T-helper 22 cell (primary cell): ENCODE measurements around the gene PKP1.
"Not testable (repeated sequence)": the region's sequence is repeated elsewhere in the genome, so short reads cannot be mapped to it uniquely, and the experiment has no call there.

ENCODE experiments used
- DNase-seq: peaks from one replicate; pipeline ENCODE4 v3.0.0-alpha.2; 2020; ENCODE audit warnings: low read depth

The PKP1 gene, protein sequence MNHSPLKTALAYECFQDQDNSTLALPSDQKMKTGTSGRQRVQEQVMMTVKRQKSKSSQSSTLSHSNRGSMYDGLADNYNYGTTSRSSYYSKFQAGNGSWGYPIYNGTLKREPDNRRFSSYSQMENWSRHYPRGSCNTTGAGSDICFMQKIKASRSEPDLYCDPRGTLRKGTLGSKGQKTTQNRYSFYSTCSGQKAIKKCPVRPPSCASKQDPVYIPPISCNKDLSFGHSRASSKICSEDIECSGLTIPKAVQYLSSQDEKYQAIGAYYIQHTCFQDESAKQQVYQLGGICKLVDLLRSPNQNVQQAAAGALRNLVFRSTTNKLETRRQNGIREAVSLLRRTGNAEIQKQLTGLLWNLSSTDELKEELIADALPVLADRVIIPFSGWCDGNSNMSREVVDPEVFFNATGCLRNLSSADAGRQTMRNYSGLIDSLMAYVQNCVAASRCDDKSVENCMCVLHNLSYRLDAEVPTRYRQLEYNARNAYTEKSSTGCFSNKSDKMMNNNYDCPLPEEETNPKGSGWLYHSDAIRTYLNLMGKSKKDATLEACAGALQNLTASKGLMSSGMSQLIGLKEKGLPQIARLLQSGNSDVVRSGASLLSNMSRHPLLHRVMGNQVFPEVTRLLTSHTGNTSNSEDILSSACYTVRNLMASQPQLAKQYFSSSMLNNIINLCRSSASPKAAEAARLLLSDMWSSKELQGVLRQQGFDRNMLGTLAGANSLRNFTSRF

DNA sequence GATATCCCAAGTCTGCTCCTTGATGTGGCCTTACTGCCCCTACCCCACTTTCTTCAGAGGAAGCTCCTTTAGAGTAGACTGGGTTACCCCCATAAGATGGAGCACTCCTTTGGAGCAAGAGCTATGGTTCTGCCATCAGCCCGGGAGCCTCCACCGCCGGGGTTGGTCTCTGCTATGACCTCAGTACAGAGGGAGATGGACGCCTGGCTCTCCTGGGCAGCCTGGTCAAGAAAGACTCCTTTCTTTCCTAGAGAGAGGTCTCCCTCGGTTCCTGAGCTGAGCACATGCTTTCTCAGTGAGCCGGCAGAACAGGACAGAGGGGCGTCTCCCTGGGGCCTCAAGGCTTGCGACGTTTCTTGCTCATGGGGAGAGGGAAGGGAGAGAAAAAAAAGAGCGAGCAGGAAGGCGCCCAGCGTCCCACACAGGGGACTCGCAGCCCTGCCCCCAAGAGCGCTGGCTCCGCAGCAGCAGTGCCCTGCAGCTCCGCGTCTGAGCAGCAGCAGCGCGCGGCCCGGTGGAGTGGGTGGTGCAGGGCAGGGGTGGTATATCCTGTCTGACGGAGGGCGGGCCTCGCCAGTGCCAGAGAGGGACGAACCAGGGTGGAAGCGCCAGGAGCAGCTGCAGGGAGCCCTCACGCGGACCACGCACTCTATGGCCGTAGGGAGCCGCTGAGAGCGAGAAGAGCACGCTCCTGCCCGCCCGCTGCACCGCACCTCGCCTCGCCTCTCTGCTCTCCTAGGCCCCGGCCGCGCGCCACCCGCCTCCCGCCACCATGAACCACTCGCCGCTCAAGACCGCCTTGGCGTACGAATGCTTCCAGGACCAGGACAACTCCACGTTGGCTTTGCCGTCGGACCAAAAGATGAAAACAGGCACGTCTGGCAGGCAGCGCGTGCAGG lies at the start of gene PKP1:
Gene PKP1 (plus strand): TSS at position 576 of the 899 bp plus-strand sequence. CDS start 197 bp downstream, at position 773.
- no peak for DNase-seq

DNA sequence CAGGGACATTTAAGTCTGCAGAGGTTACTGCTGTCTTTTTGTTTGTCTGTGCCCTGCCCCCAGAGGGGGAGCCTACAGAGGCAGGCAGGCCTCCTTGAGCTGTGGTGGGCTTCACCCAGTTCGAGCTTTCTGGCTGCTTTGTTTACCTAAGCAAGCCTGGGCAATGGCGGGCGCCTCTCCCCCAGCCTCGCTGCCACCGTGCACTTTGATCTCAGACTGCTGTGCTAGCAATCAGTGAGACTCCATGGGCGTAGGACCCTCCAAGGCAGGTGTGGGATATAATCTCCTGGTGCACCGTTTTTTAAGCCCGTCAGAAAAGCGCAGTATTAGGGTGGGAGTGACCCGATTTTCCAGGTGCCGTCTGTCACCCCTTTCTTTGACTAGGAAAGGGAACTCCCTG lies 43.7 kb upstream of the PKP1 start:
- not testable (repeated sequence) for DNase-seq

DNA sequence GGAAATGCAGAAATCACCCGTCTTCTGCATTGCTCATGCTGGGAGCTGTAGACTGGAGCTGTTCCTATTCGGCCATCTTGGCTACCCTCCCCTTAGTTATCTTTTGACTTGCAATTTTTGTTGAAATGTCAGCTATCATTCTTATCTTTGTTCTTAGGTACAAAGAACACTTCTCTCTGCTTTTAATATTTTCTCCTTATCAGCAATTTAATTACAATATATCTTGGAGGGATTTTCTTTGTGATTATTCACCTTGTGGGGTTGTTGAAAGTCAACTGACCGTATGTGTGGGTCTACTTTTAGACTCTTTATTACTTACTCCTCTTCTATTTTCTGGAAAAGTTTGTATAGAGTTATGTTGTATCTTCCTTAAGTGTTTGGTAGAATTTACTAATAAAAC lies 43.1 kb upstream of the PKP1 start:
- no peak for DNase-seq

DNA sequence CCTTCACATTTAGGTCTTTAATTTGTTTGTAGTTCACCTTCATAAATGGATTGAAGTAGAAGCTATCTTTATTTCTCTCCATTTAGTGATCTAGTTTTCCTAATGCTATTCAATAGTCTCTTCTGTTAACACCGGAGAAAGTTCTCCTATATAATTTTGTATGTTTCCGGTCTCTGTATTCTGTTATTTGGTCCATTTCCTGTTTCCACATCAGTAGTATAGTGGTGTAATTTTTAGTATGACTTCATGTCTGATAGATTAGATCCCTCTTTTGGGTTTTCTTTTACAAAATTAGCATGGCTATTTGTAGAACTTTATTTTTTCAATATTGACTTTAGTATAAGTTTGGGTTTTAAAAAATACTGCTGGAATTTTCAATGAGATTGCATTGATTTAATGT lies 41.6 kb upstream of the PKP1 start:
- no peak for DNase-seq

DNA sequence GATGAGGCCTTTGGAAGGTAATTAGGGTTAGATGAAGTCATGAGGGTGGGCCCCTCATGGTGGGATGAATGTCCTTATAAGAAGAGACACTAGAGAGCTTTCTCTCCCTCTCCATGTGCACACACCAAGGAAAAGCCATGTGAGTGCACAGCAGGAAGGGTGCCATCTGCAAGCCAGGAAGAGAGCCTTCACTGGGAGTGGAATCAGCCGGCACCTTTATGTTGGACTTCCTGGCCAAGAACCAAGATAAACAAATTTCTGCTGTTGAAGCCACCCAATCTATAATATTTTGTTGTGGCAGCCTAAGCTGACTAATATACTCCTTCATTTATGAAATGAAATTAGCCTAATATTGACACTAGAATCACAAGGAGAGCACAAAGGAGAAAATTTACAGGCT lies 38.2 kb upstream of the PKP1 start:
- no peak for DNase-seq

DNA sequence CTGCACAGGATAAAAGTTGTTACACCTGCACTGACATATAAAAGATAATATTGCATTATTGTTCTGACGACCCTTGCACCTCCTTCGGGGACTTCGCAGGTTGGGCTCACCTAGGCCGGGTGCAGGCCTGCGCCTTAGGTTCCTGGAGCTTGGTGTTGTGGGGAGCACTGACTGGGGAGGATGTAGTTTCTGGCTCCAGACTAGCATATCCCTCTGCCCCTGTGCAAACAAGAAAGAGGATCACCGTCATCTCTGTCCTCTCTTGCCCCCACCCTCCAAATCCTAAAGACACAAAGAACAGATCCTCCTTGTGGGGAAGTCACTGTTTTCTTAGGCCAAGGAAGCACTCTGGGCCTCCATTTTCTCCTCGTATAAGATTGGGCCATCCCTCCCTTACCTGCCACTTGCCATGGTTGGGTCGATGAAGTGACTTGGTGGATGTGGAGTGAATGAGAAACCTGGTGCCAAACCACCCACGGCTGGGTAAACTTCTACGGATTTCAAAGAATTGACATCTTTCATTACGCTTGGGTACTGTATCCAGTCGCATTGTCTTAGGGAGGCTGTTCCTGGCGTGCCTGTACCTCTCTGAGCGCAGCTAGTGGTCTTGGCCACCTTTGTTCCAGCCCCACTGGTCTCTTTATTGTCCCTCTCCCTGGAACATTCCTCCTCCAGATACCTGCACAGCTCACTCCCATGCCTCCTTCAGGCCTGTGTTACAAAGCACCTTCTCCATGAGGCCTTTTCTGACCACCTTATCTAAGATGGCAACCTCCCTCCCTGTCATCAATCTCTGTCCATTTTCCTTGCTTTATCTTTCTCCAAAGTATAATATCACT lies 34.4 kb upstream of the PKP1 start:
- no peak for DNase-seq

DNA sequence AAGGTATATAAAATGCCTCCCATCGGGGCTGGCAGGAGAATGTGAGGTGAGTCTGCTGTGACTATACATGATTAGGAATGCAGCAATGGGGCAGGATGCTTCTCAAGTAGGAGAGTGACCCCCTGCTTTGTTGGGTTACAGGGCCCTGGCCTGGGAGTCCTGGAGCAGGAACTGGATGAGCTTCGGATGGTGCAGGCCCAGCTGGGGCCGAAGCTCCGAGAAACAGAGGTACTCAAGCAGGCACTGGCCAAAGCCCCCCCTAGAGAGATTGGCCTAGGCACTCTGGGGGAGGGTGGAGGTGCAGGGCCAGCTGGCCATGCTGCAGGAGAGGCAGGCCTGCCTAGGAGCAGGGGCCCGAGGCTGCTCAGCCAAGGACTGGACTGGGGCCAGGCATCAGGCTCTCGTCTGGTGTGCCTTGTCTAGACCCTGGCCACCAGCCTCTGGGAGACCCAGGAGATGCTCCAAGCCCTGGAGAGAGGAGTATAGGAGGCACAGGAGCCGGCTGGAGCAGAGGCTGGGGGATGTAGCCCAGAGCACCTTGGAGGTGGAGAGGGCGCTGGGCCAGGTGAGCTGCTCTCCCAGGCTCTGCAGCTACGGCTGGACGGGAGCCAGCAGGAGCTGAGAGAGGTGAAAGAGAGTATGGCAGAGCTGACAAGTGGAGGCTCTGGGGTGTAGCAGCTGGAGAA lies 32.8 kb upstream of the PKP1 start:
- DNase-seq, result no peak

DNA sequence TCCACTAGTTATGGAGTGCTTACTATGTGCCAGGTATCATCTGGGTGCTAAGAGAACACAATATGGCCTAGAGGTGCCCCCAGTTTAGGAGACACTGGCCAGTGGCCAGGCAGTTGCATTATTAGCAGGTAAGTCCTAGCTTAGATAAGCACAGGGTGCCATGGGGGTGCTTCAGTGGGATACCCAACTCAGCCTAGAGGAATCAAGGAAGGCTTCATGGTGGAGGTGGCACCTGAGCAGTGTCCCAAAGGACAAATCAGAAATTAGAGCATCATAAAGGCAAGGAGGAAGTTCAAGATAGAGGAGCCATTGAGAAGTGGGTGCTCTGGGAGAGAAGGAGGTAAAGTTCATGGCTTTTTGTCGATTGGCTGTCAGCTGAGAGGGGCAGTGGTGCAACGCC lies 31.9 kb upstream of the PKP1 start:
- DNase-seq, result no peak

DNA sequence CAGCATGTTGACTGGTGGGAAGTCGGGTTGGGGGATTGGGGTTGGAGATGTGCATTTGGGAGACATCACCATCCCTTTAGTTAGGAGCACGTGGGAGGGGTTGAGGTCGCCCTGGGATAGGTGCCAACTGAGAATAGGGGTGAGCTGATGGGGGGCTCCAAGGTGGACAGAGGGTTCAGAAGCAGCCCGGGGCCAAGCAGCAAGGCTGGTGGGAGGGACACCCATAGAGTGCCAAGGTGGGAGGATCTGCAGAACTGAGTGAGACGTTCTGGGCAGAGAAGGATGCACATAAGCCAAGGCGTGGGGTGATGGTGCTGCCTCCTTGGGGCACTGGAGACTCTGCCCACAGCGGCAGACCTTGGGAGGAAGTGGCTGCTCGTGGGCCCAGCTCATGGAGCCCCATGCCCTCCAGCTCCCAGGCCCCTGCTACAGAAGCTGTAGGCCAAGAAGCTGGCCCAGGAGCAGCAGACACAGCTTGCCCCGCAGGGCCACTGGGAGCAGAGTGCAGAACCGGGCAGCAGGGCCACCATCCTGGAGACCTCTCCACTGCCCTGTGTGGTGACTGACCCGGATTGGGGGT lies 31.4 kb upstream of the PKP1 start:
- DNase-seq, result no peak

DNA sequence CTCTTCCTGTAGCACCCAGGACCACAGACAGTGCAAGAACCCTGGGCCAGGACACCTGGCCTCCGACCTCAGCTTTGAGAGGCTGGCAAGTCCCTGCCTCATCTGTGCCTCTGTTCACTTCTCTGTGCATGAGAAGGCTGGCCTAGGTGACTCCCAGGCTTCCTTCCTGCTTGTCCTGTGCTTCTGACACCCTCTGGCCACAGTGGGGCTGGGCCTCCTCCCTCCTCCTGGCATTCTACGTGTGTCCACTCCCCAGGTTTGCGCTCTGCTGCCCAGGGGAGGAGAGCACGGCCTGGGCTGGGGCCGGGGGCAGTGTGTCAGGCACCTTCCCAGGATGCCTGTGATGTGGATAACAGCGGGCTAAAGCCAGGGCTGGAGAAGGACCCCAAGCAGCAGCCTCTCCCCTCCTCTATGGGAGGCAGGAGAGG lies 30.3 kb upstream of the PKP1 start:
- DNase-seq, result no peak

DNA sequence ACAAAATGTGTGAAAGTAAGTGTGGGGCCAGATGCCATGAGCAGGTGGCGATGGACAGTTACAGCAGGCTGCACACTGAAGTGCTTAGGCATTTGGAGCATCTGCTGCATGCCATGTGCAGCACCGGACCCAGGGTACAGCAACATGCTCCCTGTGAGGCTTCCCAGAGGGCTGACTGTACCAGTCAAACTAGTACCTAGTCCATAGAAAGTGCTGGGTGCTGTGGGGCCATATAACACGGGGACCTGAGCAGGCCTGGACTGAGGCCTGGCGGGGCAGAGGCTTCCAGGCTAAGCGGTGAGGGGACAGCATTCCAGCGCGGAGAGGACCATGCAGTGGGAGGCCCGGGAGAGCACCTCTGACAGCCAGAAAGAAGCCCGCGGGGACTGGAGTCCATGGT lies 29.9 kb upstream of the PKP1 start:
- no peak for DNase-seq

DNA sequence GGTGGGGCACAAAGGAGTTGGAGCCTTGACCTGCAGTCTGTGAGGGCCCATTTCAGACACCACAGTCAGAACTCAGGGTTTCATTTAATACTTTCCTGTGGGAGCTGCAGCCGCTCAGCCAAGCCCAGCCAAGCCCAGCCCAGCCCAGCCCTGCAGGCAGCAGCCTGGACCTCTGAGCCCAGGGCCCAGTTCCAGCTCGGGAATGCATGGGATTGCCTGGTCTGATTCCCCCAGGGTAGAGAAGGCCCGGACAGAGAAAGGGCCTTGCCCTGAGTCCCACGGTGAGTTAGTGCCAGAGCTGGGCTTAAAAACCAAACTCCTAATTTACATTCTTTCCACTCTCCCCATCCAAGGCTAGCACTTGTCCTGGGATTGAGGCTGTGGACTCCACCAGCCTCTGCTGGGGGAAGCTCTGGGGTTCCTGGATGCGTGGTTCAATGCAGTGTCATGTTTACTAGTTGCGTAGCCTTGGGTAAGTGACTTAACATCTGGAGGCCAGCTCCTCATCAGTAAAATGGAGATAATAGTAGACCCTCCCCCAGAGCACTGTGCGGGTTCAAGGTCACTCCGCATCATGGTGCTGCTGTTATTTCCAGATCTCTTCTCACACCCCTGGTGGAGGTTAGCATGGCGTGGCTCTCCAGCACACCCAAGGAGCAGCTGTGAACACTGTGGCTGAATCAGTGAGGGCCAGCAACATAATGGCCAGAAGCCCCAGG lies 29.2 kb upstream of the PKP1 start:
- no peak for DNase-seq

DNA sequence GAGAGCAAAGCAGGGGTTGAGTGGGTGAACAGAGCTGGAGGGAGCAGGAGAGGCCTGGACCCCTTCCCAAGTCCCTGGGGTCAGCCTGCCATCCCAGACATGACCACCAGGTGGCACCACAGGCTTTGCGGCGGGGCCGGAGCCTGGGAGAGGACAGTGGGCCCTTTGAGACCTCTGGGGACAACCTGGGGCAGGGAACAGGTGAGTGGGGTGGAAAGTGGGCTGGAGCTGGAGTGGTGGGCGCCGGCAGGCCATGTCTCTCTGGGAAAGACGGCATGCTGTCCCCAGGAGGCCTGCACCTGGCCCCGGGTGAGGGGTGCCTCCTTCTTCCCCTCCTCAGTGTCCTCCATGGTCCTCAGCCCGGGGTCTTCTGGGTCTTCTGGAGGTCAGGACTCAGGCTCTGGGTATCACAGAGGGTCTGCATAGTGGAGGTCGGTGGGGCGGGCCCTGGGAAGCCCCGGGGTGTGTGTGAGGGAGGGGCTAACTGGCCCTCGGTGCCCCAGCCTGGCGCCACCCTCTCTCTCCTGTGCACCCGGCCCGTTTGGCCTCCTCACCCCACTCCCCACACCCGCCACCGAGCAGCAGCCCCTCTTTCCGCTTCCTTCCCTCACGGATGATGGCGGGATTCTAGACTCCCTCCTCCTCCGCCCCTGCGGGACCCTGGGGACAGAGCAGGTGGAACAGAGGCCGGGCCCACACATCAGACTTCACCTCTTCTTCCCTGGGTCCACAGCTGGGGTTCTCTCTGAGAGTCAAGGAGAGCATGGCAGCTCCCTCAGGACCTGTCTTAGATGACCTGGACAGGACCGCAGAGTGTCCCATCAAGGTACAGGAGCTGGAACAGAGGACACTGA lies 28.5 kb upstream of the PKP1 start:
- DNase-seq, result no peak

DNA sequence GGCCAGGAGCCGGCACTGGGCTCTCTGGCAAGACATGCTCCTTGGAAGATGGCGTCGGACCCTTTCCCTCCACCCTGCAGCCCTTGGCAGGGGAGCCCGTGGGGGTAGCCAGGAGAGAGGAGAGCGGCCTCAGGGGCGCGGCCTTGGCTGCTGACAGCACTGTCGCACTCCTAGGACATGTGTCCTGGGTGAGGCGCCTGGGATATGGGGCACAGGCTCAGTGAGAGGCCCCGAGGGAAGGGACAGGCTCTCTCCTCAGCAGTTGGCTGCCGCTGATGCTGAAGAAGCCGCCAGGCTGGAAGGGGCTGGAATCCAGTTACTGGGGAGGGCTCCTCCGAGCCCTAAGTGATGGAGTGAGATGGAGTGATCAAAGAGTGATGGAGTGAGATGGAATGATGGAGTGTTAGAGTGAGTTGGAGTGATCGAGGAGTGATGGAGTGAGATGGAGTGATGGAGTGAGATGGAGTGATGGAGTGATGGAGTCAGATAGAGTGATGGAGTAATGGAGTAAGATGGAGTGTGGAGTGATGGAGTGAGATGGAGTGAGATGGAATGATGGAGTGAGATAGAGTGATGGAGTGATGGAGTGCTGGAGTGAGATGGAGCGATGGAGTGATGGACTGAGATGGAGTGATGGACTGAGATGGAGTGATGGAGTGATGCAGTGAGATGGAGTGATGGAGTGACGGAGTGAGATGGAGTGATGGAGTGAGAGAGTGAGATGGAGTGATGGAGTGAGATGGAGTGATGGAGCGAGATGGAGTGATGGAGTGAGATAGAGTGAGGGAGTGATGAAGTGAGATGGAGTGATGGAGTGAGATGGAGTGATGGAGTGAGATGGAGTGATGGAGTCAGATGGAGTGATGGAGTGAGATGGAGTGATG lies 27.6 kb upstream of the PKP1 start:
- no peak for DNase-seq

DNA sequence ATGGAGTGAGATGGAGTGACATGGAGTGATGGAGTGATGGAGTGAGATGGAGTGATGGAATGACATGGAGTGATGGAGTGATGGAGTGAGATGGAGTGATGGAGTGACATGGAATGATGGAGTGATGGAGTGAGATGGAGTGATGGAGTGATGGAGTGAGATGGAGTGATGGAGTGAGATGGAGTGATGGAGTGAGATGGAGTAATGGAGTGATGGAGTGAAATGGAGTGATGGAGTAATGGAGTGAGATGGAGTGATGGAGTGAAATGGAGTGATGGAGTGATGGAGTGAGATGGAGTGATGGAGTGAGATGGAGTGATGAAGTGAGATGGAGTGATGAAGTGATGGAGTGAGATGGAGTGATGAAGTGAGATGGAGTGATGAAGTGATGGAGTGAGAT lies 25.2 kb upstream of the PKP1 start:
- not testable (repeated sequence) for DNase-seq

DNA sequence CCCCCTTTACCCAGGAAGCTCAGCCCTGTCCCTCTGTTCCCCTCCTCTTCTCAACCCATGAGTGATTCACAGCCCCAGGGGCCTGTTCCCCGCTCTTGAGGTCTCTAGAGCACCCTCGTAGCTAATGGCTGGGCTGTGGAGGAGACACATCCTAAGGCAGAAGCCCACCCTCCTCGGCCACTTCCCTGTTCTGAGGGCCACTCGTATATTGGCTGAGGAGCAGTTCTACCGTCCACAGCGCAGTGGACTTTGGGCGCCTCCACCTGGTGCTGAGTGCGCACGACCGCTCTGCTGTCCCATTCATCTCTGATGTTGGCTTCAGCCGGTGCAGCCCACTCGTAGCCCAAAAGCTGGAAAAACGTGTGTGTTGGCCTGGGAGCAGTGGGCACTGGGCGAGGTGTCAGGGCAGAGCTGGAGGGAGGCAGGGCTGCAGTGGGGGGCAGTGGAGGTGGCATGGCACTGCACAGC lies 24.5 kb upstream of the PKP1 start:
- no peak for DNase-seq

DNA sequence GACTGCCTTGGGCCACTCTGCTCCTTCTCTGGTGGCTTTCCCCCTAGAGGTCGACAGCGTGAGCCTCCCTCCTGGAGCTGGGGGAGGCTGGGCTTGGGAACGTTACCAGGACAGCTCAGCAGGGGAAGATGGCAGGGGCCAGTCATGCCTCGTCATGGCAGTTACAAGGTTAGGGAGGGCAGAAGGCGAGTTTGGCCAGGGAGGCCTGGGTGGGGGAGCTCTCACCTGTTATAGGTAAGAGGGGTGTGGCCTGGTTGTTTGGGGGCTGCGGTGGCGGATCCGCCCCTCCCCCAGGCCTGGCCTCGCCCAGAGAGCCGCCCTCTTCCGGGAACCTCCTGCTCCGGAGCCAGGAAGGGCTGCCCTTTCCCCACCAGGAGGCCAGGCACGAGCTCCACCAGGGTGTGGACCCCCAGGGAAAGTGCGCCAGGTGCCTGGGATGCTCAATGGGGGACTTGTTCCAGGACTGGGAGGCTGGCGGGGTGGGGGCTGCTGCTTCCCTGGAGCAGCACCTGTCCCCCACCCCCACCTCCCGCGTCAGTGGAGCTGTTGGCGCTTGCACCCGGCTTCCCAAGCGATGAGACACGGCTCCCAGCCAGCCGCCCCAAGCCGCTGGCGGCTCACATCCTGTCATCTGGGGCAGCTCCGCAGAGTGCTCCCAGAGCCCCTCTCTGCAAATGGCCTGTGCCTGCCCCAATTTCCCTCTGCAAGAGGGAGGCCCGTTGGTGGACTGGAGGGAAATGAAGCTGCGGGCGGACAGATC lies 23.6 kb upstream of the PKP1 start:
- DNase-seq, result no peak
